Activated T-cell treated with anti-CD3 and anti-CD28 coated beads for 24 hours (primary cell): ENCODE data around the gene CHD5.

Experiments used
- DNase-seq: peaks from one replicate; pipeline ENCODE4 v3.0.0-alpha.2; 2020; ENCODE audit warnings: low read depth

CHD5 gene

DNA sequence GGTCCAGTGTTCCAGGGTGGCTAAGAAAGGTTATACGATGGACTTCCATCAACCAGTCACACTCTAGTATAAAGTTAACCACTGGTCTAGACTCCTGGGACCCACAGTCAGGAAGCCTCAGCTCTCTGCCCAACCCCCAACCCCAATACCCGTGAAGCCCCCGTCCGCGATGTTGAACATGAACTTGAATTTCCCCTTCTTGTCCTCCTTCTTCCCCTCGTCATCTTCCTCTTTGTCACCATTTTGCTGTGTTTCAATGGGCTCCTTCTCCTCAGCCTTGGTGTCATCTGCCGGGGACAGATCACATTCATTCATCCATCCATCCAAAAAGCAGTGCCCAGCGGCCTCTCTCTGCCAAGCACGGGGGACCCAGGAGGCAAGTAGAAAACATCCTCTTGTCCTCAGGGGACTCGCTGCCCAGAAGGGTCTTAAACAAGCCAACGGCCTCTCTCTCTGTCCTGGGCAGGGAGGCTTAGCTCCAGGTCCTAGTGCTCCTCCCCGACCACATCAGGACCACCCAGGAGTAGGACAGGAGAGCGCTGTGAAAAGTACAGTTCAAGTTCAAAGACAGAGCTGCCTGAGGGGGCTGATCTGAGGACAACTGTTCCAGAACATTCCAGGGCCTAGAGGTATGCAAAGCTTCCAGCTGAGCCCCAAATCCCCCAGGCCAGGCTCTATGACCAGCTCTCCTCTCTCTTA, 68.0 kb downstream of the CHD5 start:
- DNase-seq, result no peak

DNA sequence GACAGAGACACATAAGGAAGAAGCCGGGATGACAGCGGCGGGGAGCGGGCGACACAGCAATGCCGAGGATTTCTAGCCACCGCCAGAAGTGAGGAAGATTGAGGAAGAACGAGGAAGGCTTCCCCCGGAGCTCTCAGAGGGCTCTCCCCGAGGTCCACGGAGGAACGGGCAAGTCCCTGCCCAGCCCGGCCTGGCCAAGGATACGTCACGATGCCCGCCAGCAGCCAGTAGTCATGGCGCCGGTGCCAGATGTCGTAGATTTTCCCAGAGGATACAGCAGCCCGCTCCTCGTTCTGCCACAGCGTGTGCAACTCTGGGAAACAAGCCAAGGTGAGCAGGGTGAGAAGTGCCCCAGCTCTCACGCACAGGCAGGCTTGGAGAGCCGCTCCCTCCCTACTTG, 68.5 kb downstream of the CHD5 start:
- DNase-seq, result no peak

DNA sequence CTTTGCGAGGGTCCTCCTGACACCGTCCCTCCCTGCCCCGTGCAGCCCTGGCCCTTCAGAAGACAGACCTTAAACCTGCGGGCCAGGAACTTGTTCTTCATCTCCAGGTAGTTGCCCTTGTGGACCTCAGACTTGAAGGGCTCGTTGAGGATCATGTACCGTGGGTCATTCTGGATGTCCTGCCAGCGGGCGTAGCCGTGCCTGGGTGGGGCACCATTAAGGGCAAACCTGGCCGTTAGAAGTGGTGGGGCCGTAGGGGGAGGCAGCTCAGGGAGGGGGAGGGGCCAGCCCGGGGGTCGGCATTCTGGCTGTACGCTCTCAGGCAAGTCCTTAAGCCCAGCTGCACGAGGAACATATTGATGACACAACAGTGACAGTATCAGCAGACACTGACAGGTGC, 69.8 kb downstream of the CHD5 start:
- DNase-seq, result no peak

DNA sequence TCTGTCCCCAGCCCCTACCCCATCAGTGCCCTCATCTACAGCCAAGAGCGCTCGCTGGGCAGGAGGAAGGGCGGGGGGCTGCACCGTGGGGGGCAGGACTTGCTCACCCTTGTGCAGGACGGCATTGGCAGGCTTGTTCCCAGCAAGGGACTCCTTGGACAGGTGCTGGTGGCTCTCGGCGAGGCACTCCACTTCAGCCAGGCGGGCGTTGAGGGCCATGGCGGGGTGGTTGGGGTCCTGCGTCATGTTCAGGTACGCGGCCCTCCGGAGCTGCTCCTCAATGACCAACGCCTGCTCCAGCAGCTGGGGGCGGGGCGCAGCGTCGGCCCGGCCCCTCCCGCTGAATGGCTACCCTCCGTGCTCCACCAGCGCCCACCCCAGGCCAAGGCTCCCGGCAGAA, 70.4 kb downstream of the CHD5 start:
- no peak for DNase-seq

DNA sequence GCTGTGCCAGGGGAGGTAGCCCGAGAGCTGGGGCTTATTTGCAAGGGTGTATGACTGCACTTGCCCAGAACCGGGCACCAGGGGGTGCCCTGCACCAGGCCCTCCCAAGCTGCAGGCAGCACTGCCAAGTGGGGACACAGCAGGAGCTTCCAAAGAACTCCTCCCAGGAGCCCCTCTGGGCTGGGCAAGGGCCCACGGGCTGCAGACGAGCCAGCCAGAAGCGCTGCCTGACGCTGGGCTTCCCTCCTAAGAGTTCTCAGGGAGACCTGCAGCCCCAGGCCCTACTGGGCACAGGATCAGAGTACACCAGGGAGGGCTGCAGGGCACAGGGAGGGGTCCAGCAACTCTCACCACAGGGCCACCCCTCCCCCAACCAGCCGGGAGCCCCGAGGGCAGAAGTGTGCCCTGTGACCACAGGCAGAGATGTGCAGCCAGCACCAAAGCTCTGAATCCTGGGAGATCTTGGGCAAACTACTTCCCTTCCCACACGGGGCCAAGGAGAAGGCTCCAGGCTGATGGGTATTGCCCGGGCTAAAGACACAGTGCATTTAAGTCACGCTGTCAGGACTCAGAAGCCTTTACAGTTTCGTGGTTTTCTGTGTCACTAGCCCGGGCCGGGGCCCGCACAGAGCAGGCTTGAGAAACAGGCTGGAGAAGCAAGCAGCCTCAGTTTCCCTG, 71.0 kb downstream of the CHD5 start:
- no peak for DNase-seq

DNA sequence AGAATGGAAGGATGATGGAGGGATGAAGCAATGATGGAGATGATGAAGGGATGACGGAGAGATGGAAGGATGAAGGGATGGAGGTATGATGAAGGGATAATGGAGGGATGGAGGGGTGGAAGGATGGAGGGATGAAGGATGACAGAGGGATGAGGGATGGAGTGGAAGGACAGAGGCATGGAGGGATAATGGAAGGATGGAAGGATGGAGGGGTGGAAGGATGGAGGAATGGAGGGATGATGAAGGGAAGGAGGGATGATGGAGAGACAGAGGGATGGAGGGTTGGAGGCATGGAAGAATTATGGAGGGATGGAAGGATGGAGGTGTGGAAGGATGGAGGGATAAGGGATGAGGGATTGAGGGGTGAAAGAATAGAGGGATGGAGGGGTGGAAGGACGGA, 71.6 kb downstream of the CHD5 start:
- DNase-seq, result no peak

DNA sequence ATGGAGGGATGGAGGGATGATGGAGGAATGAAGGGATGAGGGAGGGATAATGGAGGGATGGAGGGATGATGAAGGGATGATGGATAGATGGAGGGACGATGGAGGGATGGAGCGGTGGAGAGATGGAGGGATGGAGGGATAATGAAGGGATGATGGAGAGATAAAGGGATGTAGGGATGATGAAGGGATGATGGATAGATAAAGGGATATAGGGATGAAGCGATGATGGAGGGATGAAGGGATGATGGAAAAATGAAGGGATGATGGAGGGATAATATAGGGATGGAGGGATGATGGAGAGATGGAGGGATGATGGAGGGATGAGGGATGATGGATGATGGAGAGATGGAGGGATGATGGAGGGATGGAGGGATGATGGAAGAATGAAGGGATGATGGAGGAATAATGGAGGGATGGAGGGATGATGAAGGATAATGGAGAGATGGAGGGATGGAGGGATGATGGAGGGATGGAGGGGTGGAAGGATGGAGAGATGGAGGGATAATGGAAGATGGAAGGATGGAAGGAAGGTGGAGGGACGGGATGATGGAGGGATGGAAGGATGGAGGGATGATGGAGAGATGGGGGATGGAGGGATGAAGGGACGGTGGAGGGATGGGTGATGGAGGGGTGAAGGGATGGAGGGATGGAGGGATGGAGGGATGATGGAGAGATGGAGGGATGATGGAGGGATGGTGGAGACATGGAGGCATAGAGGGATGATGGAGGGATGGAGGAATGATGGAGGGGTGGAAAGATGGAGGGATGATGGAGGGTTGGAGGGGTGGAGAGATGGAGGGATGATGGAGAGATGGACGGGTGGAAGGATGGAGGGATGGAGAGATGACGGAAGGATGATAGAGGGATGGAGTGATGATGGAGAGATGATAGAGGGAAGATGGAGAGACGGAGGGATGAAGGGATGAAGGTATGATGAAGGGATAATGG, 72.4 kb downstream of the CHD5 start:
- DNase-seq, result no peak

DNA sequence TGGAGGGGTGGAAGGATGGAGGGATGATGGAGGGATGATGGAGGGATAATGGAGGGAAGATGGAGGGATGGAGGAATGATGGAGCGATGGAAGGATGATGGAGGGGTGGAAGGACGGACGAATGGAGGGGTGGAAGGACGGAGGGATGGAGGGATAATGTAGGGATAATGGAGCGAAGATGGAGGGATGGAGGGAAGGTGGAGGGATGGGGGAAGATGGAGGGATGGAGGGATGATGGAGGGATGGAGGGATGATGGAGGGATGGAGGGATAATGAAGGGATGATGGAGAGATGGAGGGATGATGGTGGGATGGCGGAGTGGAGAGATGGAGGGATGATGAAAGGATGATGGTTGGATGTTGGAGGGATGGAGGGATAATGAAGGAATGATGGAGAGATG, 73.1 kb downstream of the CHD5 start:
- no peak for DNase-seq

DNA sequence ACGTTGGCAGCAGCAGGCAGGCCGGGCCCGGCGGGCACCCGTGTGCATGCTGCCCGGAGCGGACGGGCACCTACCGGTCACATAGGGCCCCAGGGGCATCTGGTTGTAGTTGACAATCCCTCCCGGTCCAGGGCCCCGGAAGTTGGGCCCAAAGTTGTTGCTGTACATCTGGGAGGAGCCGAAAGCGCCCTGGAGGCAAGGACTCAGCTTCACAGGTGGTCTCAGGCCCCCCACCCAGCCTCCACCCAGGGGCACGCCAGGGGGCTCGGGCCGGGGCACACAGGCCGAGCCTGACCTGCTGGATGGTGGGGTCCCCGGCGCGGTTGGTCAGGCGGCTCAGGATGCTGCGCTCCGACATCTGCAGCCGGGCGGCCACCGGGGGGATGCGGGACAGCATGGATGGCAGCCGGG, 73.8 kb downstream of the CHD5 start:
- no peak for DNase-seq

DNA sequence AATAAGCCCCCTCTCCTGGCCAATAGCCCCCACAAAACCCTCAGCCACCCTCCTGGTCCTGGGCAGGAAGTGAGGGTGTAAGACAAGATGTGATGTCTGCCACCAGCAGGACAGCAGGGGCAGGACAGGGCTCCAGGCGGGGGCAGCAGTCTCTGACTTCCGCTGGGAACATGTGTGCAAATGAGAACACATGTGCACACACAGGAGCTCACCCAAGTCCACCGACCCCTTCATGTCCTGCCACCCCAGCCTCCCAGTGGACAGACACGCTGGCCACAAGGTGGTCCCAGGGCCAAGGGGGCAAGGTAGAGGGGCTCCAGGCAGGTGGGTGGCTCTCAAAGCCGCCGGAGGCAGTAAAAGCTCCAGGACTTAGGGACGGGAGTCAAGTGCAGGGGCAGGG, 74.4 kb downstream of the CHD5 start:
- DNase-seq, result no peak

DNA sequence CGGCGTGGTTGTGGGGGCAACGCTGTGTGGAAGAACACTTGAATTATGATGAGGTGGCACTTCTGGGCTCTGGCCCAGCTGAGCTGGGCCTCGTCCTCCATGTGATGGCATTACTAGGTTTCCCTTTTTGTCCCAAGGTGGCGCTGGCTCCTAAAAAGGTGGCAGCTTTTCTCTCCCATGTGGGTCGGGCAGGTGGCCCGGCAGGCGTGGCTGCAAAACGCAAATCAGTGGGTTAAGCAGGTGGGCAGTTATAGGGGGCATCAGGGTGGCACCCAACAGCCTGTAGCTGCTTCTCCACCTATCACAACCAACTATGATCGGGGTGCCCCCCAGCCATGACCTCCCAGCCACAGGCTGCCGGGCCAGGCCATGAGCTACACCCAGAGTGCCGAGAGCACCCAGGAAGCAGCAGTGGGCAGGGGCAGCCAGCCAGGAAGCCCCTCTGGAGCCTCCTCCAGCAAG, 74.9 kb downstream of the CHD5 start:
- DNase-seq, result no peak

DNA sequence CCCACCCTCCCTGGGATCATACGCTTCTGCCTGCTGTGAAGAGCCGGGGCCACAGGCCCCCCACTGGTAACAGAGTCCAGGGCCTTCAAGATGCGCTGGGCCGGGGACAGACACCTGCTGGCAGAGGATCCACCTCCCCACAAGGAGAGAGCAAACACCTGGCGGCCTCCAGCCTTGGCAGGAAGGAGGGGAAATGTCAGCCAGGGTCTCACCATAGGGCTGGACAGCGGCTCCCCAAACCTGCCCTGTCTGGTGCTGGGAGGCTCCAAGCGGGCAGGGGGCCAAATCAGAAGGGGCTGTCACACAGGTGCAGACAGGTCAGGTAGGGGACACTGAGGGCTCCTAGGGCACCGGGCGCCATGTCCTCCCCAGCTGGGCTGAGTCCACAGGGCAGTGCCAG, 75.5 kb downstream of the CHD5 start:
- DNase-seq, result no peak

DNA sequence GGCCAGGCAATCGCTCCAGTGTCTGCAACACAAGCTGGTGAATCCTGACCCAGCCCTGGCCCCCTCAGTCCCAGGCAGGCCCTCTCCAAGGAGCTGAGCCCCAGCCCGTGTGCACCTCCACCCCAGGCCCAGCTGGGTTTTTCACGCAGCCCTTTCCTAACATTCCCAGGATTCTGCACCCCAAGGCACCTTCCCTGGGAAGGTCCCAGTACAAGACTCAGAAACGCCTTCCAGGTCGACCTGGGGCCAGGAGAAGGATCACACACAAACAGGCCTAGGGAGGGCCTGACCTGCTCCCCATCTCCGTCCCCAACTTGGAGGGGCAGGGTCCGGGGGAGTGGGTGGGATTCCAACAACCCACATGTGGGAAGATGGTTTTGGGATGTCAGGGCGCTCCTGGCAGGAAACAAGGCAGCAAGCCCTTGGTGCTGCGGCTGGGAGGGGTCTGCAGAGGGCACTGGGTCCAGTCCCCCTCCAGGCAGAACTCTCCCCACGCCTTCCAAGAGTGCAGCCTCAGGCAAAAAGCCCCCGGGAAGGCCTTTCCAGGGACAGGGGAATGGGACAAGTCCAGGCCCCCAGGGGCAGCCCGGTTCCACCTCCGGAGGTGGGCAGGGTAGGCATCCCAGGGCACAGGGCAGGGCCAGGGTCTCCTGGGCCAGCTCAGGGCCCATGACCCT, 76.1 kb downstream of the CHD5 start:
- no peak for DNase-seq

DNA sequence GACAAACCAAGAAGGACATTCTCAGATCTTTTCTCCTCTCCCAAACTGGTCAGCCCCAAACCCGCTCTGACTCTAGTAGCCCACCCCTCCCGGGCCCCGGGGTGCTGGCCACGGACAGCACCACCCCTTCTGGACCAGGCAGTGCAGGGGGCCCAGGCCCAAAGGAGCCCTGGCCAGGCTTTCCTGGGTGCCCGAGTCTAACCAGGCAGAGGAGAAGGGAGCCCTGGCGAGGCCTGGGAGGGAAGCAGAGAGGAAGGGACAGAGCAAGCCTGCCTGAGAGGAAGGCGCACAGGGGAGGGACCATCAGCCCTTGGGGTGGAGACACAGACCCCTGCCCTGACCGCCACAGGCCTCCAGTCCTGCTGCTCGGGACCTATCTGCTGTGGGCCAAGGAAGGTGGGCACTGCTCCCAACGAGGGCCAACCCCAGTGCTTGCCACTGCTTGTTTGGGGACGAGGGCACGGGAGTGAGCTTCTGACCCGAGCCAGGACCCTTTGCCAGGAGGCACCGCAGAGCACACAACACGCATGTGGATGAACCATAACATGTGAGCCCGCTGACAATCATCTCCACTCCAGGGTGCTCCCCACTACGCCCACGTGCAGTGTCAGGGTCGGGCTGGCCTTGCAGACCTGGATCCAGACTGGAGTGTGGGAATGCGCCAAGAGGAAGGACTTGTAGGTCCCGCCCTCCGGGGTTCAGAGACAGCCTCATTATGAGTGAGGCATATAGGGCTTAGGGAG, 76.8 kb downstream of the CHD5 start:
- DNase-seq, result no peak

DNA sequence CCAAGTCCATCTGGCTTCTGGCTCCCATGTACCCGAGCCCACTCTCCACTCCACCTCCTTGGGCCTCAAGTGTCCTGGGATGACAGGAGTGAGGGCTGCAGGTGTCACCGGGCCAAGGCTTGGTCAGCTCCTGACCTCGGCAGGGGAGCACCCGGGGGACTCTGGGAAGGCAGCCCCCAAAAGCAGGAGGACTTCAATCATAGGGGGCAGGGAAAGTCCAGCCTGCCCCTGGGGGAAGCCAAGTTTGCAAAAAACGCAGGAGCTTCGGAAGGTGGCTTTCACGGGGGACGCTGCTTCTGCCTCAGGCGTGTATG, 77.6 kb downstream of the CHD5 start:
- DNase-seq, result no peak

DNA sequence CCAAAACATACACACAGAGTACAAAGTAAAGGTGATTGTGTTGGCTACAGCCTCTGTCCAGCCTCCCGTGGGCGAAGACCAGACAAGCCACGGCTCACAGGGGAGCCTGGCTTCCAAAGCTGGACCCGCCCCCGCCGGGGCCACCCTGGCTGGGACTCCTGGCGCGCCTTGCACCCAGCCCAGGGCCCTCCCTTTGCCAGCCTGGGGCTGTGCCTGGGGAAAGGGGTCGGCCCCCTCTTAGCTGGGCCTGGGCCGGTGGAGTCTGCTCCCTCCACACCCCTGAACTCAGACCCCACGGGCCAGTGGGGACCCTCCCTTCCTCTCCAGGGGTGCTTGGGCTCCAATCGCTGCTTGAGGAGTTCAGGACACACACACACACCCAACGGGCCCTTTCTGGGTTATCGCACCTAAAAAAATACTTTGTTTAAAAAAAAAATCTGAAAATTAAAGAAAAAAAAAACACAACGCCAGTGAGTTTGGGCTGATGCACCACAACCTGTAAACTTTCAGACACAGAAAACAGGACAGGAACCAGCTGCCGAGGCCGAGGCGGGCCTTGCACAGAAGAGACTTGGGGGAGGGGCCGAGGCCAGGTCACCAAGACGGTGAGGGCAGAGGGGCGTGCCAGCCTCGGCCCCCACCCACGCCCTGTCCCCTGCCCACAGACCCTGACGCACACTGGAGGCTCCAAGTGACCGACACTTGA, 78.1 kb downstream of the CHD5 start:
- DNase-seq, result no peak

DNA sequence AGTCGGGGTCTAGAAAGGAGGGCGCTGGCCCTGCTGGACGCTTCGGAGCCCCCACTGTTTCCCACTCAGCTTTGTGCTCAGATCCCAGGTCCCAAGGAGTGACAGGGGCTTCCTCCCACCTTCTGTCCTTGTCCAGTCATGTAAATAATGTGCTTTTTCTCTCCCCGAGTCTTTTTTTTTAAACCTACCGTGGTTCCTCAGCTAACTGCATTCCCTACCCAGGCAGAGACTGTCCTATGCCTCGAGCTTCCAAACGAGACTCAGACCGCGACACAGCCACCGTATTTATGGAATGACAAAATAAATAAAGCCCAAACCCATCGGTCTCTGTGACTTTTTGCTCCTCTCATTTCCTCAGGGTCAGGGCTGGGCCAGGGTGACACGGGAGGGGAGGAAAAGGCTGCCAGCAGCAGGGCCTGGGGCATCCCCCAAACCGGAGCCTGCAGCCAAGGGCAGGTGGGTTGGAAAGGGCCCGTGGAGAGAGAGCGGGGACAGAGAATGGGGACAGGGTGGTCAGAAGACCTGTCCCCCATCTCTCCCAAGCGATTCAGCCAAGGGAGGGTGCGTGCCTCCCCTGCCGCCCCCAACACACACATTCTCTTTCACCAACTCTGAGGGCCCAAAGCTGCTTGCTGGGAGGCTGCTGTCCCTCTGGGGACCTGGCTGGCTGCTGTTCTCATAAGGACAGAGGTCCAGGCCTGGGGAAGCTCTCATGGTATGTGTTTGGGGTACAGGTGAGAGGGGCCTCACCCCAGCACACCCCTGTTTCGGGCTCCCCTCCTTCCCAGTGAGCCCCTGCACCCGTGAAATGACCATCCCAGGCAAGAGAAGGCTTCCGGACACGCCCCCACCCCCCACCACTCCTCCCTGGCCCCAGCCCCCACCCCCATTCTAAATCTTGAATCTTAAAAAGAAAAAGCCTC, 79.0 kb downstream of the CHD5 start:
- no peak for DNase-seq

DNA sequence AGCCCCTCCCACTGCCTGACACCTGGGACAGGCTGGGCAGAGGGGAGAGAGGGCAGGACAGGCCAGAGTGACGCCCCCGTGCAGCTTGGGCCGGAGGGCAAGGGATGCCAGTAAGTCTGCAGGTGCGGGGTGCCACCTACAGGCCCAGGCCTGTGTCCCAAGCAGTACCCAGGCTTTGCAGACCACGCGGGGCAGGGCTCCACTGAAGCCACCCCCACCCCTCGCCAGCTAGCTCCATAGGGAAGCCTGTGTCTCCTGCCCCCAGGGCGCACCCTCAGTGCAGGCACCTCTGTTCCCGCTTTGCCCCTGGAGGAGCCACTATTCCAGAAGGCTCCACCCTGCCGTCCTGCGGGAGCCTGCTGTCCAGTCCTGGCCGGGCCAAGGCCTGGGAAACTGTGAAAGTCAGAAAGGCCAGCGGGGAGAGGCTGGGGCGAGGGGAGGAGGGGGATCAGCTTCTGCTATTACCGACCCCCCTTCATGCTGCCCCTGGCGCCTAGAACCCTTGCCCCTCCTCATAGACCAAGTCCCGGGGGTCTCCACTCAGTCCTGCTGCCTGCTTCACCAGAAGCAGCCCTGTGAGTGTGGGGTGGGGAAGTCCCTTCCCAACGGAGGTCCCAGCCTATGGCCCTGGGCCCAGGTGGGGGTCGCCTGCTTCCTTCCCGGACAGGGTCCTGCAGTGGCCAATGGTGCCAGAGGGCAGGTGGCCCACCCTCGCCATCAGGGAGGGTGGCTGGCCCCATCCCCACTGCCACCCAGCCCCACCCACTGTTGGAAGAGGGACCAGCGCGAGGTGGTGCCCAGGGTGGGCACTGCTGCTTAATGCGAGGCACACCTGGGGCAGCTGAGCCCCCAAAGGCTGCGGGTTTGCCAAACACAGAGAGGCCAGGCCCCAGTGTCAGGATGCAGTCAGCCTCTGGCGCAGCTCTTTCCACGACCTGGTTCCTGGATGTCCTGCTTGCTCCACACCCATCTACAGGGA, 80.0 kb downstream of the CHD5 start:
- DNase-seq, result no peak

DNA sequence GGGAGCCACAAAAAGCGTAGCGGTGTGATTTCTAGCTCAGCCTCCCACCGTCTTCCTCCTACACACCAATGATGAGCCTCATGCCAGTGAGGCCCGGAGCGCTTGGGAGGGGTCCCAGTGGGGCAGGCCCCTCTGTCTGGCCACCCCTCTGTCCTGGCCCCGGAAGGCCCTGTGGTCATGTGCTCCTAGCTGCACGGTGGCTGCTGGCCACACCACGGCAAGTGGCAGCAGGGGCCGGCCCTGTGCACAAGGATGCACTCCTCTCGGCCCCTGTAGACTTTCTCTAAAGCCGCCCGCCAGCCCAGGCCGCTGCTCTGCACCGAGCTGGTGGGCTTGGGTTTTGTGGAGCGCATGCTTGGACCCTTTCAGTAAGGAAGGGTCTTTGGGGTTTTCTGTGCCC, 80.8 kb downstream of the CHD5 start:
- no peak for DNase-seq
